GM21825 (cell line): Measurements from ENCODE around the gene TMPRSS6.

Source experiments
- ATAC-seq: cut with Tn5 transposase; IDR thresholded peaks from one replicate; pipeline ENCODE4 v1.9.1; 2021; ENCODE audit warnings: mild to moderate bottlenecking, moderate library complexity; ENCODE audit not compliant: unreplicated experiment

The TMPRSS6 gene

DNA sequence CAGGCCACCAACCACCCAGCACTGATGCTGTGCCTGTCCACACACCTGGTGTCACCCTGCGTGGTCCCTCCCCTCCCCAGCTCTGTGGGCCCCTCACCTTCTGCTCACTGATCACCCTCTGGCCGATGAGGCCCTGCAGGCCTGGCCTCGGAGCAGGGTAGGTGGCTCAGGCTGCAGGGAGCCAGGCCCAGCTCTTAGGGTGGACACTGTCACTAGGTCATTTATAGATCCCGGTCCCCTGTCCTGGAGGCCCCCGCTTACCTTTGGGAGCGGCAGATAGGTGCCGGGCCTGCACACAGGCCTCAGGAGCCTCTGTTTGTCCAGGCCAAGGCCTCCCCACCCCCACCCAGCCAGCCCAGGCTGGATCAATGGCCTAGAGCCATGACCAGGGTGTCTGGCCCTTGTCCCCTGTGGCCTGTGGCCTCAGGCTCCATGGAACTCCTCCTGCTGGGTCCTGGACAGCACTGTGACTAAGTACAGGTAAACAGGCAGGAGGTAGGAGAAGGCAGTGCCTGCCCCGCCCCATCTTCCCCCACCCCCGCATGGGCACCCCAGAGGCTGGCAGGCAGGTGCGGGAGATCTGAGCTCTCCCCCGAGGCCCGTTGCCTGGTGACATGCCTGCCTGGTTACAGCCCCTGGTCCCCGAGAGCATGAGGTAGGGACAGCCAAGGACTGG lies at the start of gene TMPRSS6:
Gene TMPRSS6, minus strand, starts transcription at position 472 of the 676 bp plus-strand sequence. CDS start 6,296 bp downstream, outside the sequence.
- ATAC-seq: no peak

DNA sequence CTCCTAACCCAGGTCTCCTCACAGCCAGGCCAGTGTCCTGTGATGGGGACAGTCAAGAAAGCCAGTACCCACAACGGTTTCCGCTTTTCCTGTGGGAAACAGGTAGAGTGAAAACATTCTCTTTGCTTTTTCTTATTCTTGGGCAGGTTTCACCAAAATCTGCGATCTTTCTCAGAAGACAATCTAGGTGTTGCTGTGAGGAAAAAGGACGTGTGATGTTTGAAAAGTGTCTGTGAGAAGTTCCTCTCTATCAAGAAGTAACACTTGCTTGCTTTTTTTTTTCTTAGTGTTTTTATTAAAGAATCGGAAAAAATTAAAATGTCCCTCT lies 49.4 kb upstream of the TMPRSS6 start:
- ATAC-seq: no peak

DNA sequence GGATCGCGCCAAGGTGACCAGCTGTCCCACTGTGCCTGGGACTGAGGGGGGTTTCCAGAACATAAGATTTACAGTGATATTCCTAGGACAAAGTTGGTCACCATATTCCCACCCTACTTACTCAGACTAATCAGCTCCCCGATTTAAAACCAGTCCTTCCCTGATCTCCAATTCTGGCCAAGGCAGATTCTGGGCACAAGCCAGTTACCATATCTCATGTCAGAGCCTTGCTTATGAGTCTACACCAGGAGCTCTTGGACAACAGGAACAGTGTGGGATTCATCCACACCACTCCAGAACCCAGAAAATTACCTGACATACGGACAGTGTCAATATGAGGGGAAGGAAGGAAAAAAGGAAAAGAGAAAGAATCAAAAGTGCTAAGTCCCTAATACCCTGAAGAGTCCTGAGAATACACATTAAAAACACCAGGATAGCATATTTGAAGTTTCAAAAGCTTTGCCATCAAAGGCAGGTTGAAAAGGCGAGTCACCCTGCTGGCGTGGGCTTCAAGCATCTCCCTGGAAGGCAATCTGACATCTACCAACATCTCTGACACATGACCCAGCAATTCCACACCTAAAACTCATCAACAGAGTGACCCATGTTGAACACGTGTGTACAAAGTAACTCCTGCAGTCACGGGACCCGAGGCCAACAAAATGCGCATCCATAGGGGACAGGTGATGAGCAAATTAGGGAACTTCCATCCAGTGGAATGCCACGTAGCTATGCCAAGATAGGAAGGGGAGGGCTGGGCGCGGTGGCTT lies 48.2 kb upstream of the TMPRSS6 start:
- ATAC-seq: no peak

DNA sequence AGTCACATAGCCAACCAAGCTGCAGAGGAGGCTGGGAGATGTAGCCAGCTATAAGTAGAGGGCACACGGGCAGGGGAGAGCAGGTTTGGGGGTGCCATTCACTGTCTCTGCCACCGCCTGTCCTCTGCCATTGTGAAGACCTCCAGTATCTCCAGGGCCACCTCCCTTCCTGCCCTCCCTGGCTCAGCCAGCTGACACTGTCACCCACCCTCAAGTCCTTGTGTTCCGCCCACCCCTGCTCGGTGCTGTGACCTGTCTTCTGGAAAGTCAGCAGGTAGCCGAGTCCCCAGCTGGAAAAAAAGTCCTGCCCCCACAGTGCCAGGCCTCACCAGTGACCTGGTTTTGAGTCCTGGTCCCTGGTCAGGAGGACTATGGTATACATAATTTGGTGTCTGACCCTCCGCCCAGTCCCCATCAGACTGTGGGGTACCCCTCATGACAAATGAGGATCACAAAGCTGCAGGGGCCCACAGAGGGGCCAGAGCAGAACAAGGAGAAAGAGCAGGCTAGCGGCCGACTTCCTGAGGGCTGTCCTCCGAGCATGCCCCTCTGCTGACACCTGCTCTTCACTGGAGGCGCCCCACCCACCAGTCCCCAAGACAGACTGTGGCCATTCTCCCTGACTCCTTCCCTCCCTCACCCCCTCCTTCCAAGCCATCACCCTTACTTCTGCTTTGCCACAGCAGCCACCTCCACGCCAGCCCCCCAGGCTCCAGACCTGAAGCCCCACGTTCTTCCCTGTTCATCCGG lies 47.3 kb upstream of the TMPRSS6 start:
- no peak for ATAC-seq

DNA sequence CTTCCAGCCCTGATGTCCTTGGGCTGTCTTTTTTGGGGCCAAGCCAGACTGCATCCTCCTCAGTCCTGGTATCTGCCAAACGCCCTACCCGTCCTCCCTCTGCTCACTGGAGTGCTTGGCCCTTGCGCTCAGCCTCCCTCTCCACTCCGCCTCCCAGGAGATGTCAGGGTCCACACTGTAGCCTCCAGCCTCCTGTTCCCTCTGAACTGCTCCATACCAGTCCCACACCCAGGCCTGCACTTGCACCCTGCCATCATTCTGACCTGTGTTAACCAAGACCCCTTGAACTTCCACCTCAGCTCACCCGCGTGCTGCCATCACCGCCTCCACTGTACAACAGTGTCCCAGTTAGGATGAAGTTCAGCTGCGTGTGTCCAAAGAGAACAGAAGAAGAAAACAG lies 46.5 kb upstream of the TMPRSS6 start:
- no peak for ATAC-seq

DNA sequence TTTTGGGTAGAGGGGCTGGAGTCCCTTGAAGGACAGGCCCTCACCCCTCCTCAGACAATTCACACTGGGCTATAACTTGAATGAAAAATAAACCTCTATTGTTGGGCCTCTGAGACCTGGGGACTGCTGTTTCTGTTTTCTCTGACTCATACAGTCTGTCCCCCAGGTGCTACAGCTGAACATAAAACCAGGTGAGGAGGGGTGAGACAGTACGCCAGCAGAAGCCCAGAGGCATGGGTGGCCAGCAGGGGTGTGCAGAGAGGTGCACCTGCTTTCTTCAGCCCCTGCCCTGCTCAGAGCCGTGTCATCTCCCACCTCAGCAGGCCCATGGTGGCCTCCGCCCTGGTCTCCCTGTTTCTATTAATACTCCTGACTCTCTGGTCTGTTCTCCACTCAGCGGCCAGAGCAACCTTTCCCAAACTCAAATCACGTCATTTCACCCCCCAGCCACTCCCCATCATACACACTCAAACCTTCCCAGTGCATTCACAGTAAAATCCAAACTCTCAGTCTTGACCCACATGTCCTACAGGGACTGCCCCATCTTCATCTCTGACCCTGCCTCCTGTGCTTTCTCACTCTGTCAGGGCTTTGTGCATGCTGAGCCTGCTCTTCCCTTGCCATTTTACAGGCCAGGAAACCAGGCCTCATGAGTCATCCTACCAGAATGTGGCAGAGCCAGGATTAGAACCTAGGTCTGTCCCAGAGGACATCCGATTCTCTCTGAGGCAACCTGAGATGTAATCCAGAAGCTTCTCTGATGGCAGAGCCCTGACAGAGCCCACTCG lies 45.6 kb upstream of the TMPRSS6 start:
- no peak for ATAC-seq

DNA sequence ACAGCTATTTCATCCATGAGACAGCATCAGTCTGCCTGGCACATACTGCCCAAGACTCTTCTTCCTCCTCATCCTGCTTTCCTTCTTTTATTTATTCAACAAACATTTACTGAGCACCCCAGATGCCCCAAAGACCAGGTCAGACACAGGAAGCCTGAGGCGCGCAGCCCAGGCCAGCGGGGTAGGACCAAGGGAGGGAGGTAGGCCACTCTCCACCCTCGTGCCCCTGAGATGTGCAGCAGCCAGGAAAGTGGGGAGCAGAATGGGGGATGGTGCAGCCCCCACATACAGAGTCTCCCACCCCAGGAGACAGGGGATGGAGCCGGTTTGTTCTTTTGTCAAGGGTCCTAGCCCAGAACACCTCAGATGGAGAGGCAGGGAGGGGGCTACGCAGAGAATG lies 44.4 kb upstream of the TMPRSS6 start:
- no peak for ATAC-seq

GRCh38 chr22:37151401-37151800 lies 41.9 kb upstream of the TMPRSS6 start:
- ATAC-seq: no peak

DNA sequence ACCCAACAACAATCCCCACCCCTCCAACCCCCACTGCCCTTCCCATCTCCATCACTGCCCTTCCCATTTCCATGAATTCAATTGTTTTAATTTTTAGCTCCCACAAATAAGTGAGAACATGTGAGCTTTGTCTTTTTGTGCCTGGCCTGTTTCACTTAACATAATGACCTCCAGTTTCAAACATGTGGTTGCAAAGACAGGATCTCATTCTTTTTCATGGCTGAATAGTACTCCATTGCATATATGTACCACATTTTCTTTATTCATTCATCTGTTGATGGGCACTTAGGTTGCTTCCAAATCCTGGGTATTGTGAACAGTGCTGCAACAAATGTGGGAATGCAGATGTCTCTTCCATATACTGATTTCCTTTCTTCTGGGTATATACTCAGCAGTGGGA lies 41.2 kb upstream of the TMPRSS6 start:
- ATAC-seq: no peak

- no peak for ATAC-seq
Measured at GRCh38 chr22:37148742-37149665, 39.5 kb upstream of the TMPRSS6 start.

- ATAC-seq: no peak
Measured at GRCh38 chr22:37148031-37148651, 38.6 kb upstream of the TMPRSS6 start.

- ATAC-seq: no peak
Measured at GRCh38 chr22:37147186-37147990, 37.9 kb upstream of the TMPRSS6 start.

DNA sequence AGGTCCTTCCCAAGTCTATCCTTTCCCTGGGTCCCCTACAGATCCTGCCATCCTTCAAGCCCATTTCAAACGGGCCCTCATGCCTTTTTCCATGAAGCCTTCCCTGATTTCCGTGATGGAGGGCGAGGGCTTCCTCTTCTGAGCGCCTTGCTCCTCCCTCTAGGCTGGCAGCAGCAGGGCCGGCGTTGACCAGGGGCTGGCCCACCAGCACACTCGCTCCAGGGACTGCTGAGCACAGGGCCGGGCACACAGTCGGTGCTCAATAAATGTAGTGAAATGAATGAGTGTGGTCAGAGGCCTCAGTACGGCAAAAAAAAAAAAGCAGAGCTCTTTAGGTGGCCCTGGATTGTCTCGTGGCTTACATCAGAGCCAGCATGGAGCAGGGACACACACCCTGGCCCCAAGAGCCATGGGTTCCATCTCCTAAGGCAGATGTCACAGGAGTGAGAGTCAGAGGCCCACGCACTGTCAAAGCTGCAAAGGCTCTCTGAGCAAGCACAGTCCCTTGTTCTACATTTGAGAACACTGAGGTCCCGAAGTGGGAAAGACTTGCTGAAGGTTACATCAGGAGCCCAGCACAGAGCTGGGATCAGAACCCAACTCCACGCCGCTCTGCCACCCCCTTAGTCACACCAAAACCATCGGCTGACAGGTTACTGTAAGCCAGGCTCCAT lies 37.1 kb upstream of the TMPRSS6 start:
- ATAC-seq: no peak

DNA sequence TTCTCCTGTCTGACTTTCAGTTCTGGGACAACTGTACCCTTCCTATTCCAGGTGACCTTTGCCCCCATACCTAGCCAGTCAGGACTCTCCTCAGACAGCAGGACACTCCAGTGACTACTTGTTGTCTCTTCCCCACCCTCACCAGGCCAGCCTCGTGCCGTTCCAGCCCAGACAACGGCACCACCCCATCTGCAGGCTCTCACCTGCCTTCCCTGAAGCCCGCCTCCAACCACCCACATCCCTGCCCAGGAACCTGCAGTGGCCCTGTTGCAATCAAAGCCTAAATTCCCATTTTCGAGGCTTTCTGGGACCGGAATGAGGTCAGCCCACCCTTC lies 36.5 kb upstream of the TMPRSS6 start:
- no peak for ATAC-seq

DNA sequence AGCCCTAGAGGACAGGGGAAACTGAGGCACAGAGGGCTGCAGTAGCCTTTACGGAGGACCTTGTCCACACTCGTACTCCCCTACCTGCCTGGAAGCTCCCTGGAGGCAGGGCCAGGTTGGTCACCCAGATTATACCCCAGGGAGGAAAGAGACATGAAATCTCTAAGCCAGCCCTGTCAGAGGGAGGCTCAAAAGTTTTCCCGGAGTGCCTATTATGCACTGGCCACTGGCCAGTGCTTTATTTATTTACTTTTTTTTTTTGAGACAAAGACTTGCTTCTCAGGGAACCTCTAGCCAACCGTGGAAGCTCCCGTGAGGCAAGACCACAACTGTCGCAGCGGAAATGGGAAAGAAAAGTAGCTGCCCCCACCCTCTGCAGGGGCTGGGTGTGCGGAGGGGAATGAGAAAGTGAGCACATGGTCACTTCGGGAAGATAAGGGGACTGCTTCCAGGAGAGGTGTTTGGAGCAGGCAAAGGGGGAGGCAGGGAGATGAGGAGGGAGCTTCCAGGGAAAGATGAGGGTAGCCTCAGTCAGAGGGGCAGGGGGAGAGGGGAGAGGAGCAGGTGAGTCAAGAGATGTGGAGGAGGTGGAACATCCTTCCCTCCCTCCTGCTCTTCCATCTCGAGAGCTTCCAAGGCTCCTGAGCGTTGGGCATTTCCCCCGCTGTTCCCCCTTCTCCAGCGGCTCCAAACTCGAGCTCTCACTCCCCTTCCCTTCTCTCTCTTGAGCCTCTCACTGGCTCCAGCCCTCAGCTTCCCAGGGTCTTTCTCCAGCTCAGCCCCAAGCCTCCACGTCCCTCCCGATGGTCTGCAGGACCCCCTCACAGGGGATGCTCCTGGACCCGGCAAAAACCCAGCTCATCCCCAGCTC lies 35.9 kb upstream of the TMPRSS6 start:
- no peak for ATAC-seq

GRCh38 chr22:37144180-37144554 lies 34.7 kb upstream of the TMPRSS6 start:
- ATAC-seq: no peak

- no peak for ATAC-seq
Measured at GRCh38 chr22:37141971-37142370, 32.5 kb upstream of the TMPRSS6 start.
